Measurements from ENCODE around the gene DST. TPM values are rescaled to one million over a fixed set of nuclear protein-coding genes. Genes with fewer than 3 reads are reported as not detected.

Gene DST
- total and polyA plus RNA-seq, 2 of the 4 experiments (the other 2 are of a cell fraction), result 97.7 to 452 TPM

DNA sequence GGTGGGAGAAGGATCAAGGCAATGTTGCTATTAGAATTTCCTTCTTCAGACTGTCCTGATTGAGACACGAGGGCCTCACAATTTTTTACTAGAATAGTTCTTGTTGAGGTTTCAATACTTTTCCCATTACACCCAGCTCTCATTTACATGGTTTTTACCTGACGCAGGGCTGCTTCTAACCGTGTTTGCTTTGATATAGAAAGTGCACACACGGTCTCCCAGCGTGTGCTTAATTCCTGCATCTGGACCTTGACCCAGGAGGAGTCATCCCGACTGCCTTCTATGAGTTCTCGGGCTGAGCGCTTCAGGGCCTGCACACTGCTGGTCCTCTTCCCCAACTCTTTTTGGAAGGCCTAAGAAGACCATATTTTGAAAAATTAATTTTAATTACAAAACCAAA is 160.2 kb downstream of the DST start:
- Histone ChIP-seq H3K4me3 (ENCODE audit: insufficient read depth, low read depth, low read length) (no peak overlapping the region), H2BK120ac (ENCODE audit: low read depth, low read length) (no peak overlapping the region), H4K91ac (ENCODE audit: insufficient read depth, low read depth, low read length) (0 out of 2 replicates have a peak overlapping the region, but pooled peaks have one; percentile 23), H2BK5ac (ENCODE audit: low read depth, low read length, poor library complexity, severe bottlenecking) (no peak overlapping the region), H3K4me2 (ENCODE audit: low read depth, low read length) (no peak overlapping the region), H3K27me3 (ENCODE audit: control insufficient read depth, insufficient read depth, low read length) (no peaks in the 10 kb centered on the region), H3K4me1 (ENCODE audit: control insufficient read depth, insufficient read depth, low read length) (peaks cover 2% of the 10 kb centered on the region), H2BK15ac (ENCODE audit: low read depth, low read length) (0 out of 3 replicates have a peak overlapping the region, but pooled peaks have one; percentile 42), H3K79me1 (ENCODE audit: low read depth in 1 of 2, low read length in 2 of 2) (peaks cover 19 to 30% of the 10 kb centered on the region in 2 experiments), H3K27ac (ENCODE audit: insufficient read depth, low read length) (no peak overlapping the region), H3K9ac (ENCODE audit: low read depth, low read length) (no peak overlapping the region), H3K14ac (replicated peaks; ENCODE audit: low read depth, low read length) (no peak overlapping the region), H3K56ac (ENCODE audit: extremely low read depth, insufficient read depth, low read length) (no peak overlapping the region), H4K5ac (ENCODE audit: low read depth, low read length) (no peak overlapping the region), H4K20me1 (ENCODE audit: insufficient read depth, low read length) (peaks cover 9% of the 10 kb centered on the region; the same call in 1 of the 2 replicates), H2BK20ac (ENCODE audit: low read depth, low read length) (no peak overlapping the region), H3K18ac (ENCODE audit: low read depth, low read length) (no peak overlapping the region), H2AK5ac (ENCODE audit: low read depth, low read length) (no peak overlapping the region), H4K8ac (ENCODE audit: low read depth in 2 of 2, low read length in 2 of 2) (0 out of 4 replicates have a peak overlapping the region, but pooled peaks of 1 of the 2 experiments have one; percentile 26), H2AFZ (replicated peaks; ENCODE audit: low read length, poor library complexity) (no peak overlapping the region), H3K4ac (ENCODE audit: low read depth, low read length) (peak overlapping the region; percentile 43; the same call in 1 of the 2 replicates), H3K9me1 (ENCODE audit: insufficient read depth, low read length) (peaks cover 2% of the 10 kb centered on the region; the same call in 1 of the 2 replicates), H2AK9ac (replicated peaks; ENCODE audit: low read depth, low read length, poor library complexity) (no peak overlapping the region), H3K36me3 (ENCODE audit: control insufficient read depth, insufficient read depth, low read length) (peaks cover 45% of the 10 kb centered on the region), H3K9me3 (ENCODE audit: control insufficient read depth, insufficient read depth, low read length) (peaks cover 2% of the 10 kb centered on the region; the same call in 1 of the 2 replicates), H3K23ac (ENCODE audit: low read depth, low read length) (no peak overlapping the region)
- intact Hi-C loops (cut with micrococcal nuclease) (no loop called here), dilution Hi-C loops (cut with HindIII; ENCODE audit: low sequenced_read_pairs, unreplicated experiment) (no loop called here), in situ Hi-C loops (cut with MboI; ENCODE audit: low sequenced_read_pairs) (no loop called here)
- no peak for TF ChIP-seq SMC3 (IDR thresholded peaks at IDR 0.05; ENCODE audit: low read depth, low read length)
- TF ChIP-seq, protein P1, sequence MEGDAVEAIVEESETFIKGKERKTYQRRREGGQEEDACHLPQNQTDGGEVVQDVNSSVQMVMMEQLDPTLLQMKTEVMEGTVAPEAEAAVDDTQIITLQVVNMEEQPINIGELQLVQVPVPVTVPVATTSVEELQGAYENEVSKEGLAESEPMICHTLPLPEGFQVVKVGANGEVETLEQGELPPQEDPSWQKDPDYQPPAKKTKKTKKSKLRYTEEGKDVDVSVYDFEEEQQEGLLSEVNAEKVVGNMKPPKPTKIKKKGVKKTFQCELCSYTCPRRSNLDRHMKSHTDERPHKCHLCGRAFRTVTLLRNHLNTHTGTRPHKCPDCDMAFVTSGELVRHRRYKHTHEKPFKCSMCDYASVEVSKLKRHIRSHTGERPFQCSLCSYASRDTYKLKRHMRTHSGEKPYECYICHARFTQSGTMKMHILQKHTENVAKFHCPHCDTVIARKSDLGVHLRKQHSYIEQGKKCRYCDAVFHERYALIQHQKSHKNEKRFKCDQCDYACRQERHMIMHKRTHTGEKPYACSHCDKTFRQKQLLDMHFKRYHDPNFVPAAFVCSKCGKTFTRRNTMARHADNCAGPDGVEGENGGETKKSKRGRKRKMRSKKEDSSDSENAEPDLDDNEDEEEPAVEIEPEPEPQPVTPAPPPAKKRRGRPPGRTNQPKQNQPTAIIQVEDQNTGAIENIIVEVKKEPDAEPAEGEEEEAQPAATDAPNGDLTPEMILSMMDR (conservative IDR thresholded peaks at IDR 0.05; ENCODE audit: low read depth, low read length), result no peak
- no peak for TF ChIP-seq CEBPB (IDR thresholded peaks at IDR 0.05; ENCODE audit: low read depth, low read length)
- TF ChIP-seq, protein P2, sequence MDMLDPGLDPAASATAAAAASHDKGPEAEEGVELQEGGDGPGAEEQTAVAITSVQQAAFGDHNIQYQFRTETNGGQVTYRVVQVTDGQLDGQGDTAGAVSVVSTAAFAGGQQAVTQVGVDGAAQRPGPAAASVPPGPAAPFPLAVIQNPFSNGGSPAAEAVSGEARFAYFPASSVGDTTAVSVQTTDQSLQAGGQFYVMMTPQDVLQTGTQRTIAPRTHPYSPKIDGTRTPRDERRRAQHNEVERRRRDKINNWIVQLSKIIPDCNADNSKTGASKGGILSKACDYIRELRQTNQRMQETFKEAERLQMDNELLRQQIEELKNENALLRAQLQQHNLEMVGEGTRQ (IDR thresholded peaks at IDR 0.05; ENCODE audit: low read depth, low read length), result no peak
- no peak for TF ChIP-seq CHD1 (IDR thresholded peaks at IDR 0.05; ENCODE audit: low read depth, low read length)
- no peak for TF ChIP-seq RCOR1 (IDR thresholded peaks at IDR 0.05; ENCODE audit: insufficient replicate concordance, low read length)
- TF ChIP-seq, protein P3, sequence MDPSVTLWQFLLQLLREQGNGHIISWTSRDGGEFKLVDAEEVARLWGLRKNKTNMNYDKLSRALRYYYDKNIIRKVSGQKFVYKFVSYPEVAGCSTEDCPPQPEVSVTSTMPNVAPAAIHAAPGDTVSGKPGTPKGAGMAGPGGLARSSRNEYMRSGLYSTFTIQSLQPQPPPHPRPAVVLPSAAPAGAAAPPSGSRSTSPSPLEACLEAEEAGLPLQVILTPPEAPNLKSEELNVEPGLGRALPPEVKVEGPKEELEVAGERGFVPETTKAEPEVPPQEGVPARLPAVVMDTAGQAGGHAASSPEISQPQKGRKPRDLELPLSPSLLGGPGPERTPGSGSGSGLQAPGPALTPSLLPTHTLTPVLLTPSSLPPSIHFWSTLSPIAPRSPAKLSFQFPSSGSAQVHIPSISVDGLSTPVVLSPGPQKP (IDR thresholded peaks at IDR 0.05; ENCODE audit: borderline replicate concordance, low read depth, low read length), result no peak
- ATAC-seq (ENCODE audit: low read depth) (no peak), DNase-seq (no peak)
- ChIA-PET CTCF (no interaction called here), POLR2A (ENCODE audit: unreplicated experiment) (no interaction called here)
- BruUV-seq (replicated peaks), result no TSS peak
- WGBS, 2 experiments (ENCODE audit: extremely low coverage in 2 of 2, insufficient read length in 1 of 2), result no CpG with 5 or more reads among the region's 8 CpGs
